HAP-1 (cell line): ENCODE measurements around the gene RNF14.

Source experiments
- DNase-seq, 2 experiments: peaks; one replicate each; pipeline ENCODE4 v3.0.0-alpha.2; 2016 to 2020; ENCODE audit warnings: low spot score in 2 of 2
- H3K27me3 ChIP-seq: fragments of 250-450 bp; sonication (Bioruptor Pico); 2 replicates; pipeline ENCODE4 v1.5.1; 2020; ENCODE audit warnings: low read depth, mild to moderate bottlenecking, moderate library complexity
- H3K36me3 ChIP-seq: fragments of 250-450 bp; sonication (Bioruptor Pico); replicated peaks from 2 replicates; pipeline ENCODE4 v1.5.1; 2020; ENCODE audit warnings: mild to moderate bottlenecking
- H3K4me1 ChIP-seq: fragments of 250-450 bp; sonication (Bioruptor Pico); 2 replicates; pipeline ENCODE4 v1.5.1; 2020; ENCODE audit warnings: mild to moderate bottlenecking
- H3K4me3 ChIP-seq: fragments of 250-450 bp; sonication (Bioruptor Pico); 2 replicates; pipeline ENCODE4 v1.5.1; 2020; ENCODE audit warnings: mild to moderate bottlenecking, moderate library complexity
- H3K9me3 ChIP-seq: fragments of 250-450 bp; sonication (Bioruptor Pico); 2 replicates; pipeline ENCODE4 v1.5.1; 2020; ENCODE audit warnings: mild to moderate bottlenecking, moderate library complexity
- in situ Hi-C: fragments of 300-500 bp; cut with MboI; formaldehyde crosslinking; loops from 3 replicates; pipeline ENCODE4 v1.14.3; 2020; ENCODE audit warnings: low sequenced_read_pairs, inconsistent platforms, mixed read lengths

RNF14 gene

DNA sequence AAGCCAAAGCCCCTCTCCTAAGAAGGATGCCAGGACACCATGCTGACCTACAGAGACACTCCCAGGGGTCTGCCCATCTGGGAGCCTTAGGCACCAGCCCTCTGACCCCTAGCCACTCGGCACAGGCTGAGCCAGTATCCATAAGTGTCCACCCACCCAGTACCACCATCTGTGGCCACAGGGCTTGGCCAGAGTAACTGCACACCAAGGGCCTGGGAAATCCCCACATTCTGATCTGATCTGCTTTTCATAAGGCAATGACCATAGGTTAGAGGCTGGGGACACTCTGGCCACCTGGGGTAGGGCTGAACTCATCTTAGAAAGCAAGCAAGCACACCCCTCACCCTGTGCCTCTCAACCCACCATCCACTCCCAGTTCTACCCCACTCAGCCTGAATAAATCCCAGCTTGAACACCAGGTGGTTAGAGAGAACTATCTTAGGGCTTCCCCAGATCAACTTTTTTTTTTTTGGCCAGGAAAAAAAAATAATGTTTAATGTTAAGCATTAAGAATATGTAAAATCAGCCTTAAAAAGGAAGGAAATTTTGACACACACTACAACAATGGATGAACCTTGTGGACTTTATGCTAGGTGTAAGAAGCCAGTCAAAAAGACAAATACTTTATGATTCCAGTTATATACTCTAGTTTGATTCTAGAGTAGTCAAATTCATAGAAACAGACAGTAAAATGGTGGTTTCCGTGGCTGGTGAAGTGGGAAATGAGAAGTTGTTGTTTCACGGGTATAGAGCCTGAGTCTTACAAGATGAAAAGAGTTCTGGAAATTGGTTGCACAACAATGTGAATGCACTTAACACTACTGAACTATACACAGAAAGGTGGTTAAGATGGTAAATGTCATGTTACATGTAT, 37.7 kb downstream of the RNF14 start:
- Histone ChIP-seq H3K4me3 (no peak overlapping the region), H3K9me3 (no peaks in the 10 kb centered on the region), H3K27me3 (no peaks in the 10 kb centered on the region), H3K4me1 (no peaks in the 10 kb centered on the region), H3K36me3 (peaks cover 66% of the 10 kb centered on the region)
- DNase-seq, result no peak
- in situ Hi-C loops, result loop anchor here (5.0 kb wide), 1 partner anchor 136 kb away; no protein-coding TSS in a partner anchor

DNA sequence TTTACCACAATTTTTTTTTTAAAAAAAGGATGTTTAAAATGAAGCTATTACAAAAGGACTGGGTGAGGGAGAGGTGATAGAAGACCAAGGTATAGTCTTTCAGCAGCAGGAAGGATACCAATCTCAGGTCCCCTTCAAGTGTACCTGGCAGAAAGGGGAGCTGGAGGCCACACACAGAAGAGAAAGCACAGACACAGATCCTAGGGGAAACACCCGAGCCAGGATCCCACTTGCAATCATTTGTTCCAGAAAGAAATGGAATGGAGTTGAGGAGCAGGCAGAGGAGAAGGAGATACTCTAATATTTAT, 38.3 kb downstream of the RNF14 start:
- Histone ChIP-seq H3K36me3 (peaks cover 60% of the 10 kb centered on the region), H3K4me1 (0 out of 2 replicates have a peak, but pooled peaks cover 3% of the 10 kb centered on the region)
- in situ Hi-C loops, result loop anchor here (5.0 kb wide), 1 partner anchor 135 kb away; no protein-coding TSS in a partner anchor

DNA sequence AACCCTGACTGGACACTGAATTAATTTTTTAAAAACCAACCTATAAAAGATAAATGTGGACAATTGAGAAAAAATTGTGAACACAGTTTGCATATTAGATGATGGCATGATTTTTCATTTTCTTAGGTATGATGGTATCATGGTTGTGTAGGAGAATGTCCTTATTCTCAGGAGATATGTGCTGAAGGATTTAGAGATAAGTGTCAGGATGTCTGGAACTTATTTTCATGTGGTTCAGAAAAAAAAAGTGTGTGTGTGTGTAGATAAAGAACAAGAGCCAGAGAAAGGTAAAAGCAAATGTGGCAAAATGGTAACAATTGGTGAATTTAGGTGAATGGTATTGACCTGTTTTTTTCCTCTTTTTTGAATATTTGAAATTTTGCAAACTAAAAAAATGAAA, 39.9 kb downstream of the RNF14 start:
- DNase-seq, result no peak
- H3K27me3 ChIP-seq, result no peaks in the 10 kb centered on the region
- H3K4me3 ChIP-seq, result no peak overlapping the region
- in situ Hi-C loops, result loop anchor here (5.0 kb wide), 1 partner anchor 133 kb away; no protein-coding TSS in a partner anchor
- H3K36me3 ChIP-seq, result peaks cover 44% of the 10 kb centered on the region
- no peaks in the 10 kb centered on the region for H3K9me3 ChIP-seq
- H3K4me1 ChIP-seq, result peaks cover 9% of the 10 kb centered on the region; the same call in 1 of the 2 replicates

More for the DNA sequence above, 38.3 kb downstream of the RNF14 start:
- no peak overlapping the region for H3K4me3 ChIP-seq
- no peaks in the 10 kb centered on the region for H3K9me3 ChIP-seq
- DNase-seq, result no peak
- H3K27me3 ChIP-seq, result no peaks in the 10 kb centered on the region

DNA sequence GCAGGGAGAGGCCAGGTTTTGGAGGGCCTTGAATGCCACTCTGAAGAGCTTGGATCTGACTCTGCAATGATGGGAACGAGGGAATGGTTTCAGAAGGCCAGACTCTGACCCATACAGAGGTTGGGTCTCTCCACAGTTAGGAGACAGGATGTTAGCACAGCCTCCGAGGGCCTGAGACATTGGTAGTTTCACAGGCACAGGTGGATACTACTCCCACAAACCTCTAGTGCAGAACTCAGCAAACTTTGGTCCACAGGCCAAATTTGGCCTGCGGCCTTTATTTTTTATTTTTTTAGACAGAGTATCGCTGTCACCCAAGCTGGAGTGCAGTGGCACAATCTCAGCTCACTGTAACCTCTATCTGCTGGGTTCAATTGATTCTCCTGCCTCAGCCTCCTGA, 41.0 kb downstream of the RNF14 start:
- in situ Hi-C loops, result loop anchor here (5.0 kb wide), 1 partner anchor 132 kb away; no protein-coding TSS in a partner anchor

DNA sequence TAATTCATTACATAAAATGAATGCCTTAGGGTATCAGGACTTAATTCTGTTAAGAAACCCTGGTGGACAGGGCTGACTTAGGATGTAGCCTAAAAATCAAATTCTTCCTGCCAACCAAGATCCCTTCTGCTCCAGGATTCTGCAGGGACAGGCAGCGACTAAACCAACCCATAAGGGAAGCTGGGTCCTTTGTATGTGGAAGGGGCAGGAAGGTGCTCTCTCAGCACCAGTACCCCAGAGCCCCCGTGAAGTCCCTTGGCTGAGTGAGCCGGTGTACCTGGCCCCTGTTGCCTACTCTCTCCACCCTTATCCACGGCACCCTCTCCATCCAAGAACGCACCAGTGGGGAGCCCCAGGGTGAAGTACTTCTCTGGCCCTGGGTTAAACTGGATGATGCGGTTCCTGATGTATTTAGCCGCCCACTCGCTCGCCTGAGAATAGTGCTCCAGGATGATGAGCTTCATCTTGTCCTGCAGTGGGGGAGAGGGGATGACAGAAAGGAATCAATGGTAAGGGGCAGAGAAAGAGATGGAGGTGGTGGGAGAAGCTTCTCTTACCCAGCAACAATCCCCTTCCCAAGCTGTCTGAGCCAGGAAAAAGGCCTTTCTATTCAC, 42.8 kb downstream of the RNF14 start:
- peaks cover 9% of the 10 kb centered on the region; the same call in 1 of the 2 replicates for H3K4me1 ChIP-seq
- H3K9me3 ChIP-seq, result no peaks in the 10 kb centered on the region
- in situ Hi-C loops, result no loop called here
- H3K27me3 ChIP-seq, result no peaks in the 10 kb centered on the region
- peaks cover 21% of the 10 kb centered on the region for H3K36me3 ChIP-seq
- H3K4me3 ChIP-seq, result no peak overlapping the region; the same call in 1 of the 2 replicates
- DNase-seq, result no peak

More for the DNA sequence above, 41.0 kb downstream of the RNF14 start:
- Histone ChIP-seq H3K36me3 (peaks cover 33% of the 10 kb centered on the region), H3K4me3 (no peak overlapping the region), H3K27me3 (no peaks in the 10 kb centered on the region), H3K9me3 (no peaks in the 10 kb centered on the region), H3K4me1 (peaks cover 9% of the 10 kb centered on the region; the same call in 1 of the 2 replicates)
- no peak for DNase-seq

DNA sequence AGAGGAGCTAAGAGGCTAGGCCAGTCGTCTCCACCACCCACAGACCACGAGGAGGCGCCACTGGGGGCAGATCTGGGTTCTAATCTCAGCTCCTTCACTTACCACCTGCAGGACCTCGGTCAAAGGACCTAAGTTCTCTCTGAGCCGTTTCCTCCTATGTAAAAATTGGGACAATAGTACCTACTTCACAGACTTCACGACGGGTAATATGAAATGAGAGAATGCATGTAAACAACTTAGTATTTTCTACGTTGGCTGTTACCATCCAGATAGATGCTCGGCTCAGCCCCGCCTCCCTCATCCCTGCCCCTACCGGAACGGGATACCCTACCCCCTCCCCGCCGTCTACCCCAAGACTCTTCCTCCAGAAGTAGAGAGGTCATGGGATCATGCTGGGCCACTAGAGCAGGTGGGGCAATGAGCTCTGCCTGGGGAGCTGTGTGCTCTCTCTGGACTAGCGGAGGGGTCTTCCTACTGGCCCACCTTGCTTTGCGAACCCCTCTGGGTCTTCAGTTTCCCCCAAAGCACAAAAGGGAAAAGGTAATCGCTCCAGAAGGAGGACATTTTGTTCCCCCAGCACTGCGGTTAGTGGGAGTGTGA, 43.4 kb downstream of the RNF14 start:
- peaks cover 9% of the 10 kb centered on the region; the same call in 1 of the 2 replicates for H3K4me1 ChIP-seq
- H3K27me3 ChIP-seq, result no peaks in the 10 kb centered on the region
- peak overlapping the region; percentile 49 for H3K4me3 ChIP-seq
- in situ Hi-C loops, result no loop called here
- no peaks in the 10 kb centered on the region for H3K9me3 ChIP-seq
- H3K36me3 ChIP-seq, result peaks cover 18% of the 10 kb centered on the region
- DNase-seq, result peak; percentile 20 to 78

DNA sequence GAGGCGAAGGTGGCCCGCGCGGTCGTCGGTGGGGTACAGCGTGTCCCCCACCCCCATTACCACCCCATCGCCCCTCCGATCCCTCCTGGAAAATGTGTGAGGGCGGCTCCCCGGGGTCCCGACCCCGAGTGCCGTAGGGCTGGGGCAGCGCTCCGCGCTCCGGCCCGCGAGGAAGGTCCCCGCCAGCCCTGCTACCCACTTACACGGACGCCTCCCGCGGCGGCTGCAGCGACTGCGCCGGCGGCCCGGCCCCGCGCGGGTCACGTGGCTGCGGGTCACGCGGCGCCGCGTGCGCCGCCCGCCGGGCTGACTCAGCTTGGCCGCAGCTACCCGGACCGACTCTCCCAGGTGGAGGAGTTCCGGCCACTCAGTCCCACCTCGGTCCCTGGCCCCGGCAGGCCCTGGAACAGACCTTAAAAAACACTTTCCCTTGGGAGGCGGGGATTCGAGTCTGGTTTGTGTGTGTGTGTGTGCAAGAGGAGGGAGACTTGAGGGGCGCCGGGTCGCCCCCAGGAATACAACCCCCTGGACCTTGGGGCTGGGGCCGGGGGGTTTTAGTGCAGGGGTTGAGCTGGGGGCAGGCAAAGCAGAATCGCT, 44.0 kb downstream of the RNF14 start, which contains the start of gene GNPDA1:
GNPDA1 (minus strand) TSS at position 236 of the 597 bp plus-strand sequence. CDS start 992 bp downstream, outside the sequence.
- Histone ChIP-seq H3K36me3 (peaks cover 16% of the 10 kb centered on the region), H3K4me3 (peak within 1 kb of the TSS; percentile 49), H3K27me3 (no peaks in the 10 kb centered on the region), H3K4me1 (peaks cover 9% of the 10 kb centered on the region; the same call in 1 of the 2 replicates), H3K9me3 (no peaks in the 10 kb centered on the region)
- peak; percentile 49 to 80 for DNase-seq
- in situ Hi-C loops, result no loop called here

DNA sequence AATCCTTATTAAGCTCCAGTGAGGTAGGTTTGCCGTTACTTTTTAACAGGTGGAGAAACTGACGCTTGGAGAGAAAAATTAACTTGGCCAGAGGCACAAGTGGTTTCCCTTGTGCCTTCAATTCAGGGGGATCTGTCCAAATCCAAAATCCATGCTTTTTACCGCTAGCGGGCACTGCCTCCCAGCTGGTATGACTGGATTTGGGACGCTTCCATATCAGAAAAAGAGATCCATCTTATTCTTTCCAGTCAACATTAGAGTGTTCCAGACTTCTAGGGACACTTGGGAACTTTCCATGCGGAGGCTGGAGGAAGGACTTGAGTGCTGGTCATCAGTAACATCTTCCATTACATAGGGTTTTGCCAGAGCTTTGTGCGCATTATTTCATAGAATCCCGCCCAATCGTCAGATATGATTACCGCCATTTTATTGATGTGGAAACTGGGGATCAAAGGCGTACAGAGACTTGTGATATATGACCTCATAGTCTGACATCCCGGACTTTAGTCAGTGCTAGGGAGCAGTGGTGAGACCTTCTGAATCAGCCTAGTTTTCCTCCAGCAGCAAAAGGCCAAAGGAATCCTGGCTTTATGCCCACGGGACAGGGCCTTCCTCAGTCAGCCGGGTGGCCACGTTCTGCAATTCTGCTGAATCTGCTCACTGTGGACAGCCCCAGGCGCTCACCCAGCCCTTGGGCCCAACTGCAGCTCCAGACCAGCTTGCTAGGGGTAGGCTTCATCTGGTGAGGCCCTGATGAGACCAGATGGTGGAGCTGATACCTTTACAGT, 45.0 kb downstream of the RNF14 start:
- H3K9me3 ChIP-seq, result no peaks in the 10 kb centered on the region
- no peak for DNase-seq
- H3K4me1 ChIP-seq, result peaks cover 9% of the 10 kb centered on the region; the same call in 1 of the 2 replicates
- in situ Hi-C loops, result no loop called here
- H3K4me3 ChIP-seq, result no peak overlapping the region
- peaks cover 9% of the 10 kb centered on the region for H3K36me3 ChIP-seq
- no peaks in the 10 kb centered on the region for H3K27me3 ChIP-seq

DNA sequence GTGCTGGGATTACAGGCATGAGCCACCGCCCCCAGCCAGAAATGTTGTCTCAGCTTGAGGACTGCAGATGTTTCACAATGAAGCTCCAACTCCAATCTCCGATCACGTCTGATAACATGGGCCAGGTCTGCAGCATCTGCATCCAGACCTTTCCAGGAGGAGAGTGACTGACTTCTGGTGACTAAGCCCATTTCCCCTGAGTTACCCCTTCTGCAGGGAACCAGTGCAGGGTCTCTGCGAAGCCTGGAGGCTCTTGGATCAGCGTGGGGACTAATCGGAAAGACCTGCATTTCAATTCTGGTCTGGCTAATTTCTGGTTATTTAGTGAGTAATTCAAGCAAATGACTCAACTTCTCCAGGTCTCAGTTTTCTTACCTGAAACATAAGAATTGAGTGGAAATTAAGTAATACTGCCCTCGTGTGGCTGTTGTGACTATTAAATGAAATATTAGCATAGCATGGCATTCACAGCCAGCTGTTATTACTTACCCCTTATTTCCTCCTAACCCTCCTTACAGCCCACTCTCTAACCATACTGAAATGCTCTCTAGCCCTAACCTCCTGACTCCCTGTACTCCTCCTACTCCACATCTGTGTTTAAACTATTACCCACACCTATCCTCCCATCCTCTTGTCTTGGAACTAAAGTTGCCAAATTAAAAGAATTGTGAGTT, 46.1 kb downstream of the RNF14 start:
- H3K36me3 ChIP-seq, result peaks cover under 1% of the 10 kb centered on the region; the same call in 1 of the 2 replicates
- peaks cover 9% of the 10 kb centered on the region; the same call in 1 of the 2 replicates for H3K4me1 ChIP-seq
- DNase-seq, result peak; percentile 45 to 51
- in situ Hi-C loops, result no loop called here
- no peaks in the 10 kb centered on the region for H3K27me3 ChIP-seq
- no peaks in the 10 kb centered on the region for H3K9me3 ChIP-seq
- no peak overlapping the region for H3K4me3 ChIP-seq

DNA sequence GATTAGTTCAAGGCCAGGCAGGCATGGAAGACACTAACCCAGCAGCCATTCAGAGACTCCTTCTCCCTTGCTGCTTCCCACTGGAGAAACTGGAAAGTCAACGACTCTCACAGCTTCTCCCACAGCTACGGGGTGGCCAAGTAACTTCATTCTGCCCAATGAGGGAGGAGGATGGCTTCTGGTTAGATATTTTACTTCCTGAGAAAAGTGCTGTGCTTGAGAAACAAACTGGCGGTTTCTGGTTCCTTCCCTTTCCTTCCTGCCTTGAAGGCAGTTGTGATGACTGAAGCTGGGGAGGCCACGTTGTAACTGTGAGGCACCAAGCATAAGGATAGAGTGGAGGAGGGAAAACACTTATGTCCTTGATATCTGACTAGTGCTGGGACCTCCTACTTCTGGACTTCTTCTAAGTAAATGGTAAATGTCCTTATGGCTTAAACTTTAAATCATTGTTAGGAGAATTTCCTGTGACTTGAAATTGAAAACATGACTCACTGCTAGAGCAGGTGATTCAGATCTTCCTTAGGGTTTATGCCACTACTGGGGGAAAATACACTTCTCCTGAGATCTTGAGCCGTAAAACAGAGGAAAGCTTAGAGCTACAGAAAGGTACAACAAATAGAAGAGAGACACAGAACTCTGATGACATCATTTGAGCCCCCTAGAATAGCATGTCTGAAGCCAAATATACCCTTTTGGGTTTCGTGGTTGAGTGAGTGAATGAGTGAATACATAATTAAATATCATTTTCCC, 47.1 kb downstream of the RNF14 start:
- no peak for DNase-seq
- no peaks in the 10 kb centered on the region for H3K36me3 ChIP-seq
- in situ Hi-C loops, result no loop called here
- 0 out of 2 replicates have a peak, but pooled peaks cover 2% of the 10 kb centered on the region for H3K27me3 ChIP-seq
- no peaks in the 10 kb centered on the region for H3K9me3 ChIP-seq
- peaks cover 9% of the 10 kb centered on the region; the same call in 1 of the 2 replicates for H3K4me1 ChIP-seq
- H3K4me3 ChIP-seq, result no peak overlapping the region

DNA sequence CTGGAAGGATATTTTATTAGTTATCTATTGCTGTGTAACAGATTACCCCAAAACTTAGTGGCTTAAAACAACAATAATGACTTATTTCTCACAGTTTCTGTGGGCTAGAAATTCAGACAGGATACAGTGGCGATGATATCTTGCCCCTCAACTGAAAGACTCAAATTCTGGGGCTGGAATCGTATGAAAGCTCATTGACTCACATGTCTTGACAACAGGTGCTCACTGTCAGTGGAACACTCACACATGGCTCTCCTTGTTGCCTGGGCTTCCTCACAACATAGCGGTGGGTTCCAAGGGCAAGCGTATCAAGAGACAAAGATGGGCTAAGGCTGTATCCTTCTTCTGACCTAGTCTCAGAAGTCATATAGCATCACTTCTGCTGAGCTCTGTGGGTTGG, 47.7 kb downstream of the RNF14 start:
- Histone ChIP-seq H3K4me3 (no peak overlapping the region), H3K36me3 (no peaks in the 10 kb centered on the region), H3K9me3 (no peaks in the 10 kb centered on the region), H3K4me1 (peaks cover 9% of the 10 kb centered on the region; the same call in 1 of the 2 replicates), H3K27me3 (0 out of 2 replicates have a peak, but pooled peaks cover 2% of the 10 kb centered on the region)
- no peak for DNase-seq
- in situ Hi-C loops, result no loop called here
